ENCODE results near the gene RTL1.

RTL1 gene

DNA sequence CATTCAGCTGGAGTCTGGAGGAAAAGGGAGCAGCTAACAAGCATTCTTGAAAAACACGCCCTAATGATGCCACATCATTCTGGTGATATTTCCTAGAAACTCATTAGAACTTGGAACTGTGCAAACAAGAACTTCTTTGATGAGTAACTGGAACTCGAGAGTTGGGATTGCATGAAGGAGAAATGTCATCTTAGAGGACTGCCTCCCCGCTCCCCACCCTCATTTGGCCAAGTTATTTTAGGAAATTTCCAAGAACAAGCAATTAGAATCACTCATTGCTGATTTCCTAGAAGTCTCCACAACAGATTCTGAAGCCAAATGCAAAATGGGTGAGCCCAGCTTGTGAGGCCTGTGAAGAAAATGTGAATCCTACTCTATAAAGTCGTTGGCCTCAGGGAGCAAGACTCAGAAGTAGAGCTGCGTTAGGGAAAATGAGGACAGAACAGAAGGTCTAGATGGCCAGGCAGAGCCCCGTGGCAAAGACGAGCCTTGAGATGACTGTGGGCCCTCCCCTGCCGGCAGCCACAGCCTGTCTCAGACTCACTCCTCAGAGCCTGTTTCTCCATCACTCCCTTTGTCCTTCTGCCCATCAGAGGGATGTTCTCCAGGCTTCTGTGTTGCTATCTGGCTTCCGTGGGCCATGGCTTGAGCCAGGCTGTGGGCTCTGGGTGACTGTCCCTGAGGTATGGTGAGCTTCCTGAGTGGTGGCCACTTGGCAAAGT, 38.4 kb downstream of the RTL1 start:
- DNase-seq (ENCODE audit: low read depth): no peak

DNA sequence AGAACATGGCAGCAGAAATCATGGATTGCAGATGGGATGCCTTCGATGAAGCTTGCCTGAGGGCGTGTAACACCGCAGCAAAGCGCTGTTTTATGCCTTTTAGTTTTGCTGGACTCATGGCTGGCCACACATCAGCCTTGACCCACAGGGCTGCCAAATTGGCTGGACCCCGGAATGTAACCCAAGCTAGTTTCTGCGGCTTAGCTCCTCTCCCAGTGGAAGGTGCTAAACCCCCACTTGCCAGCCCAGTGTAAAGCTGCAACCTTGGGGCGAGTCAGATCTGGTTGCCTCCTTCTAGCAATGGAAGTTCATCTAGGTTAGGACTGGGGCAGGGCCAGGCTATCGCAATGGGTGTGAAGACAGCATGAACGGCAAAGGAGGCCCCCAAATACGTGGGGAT, 39.3 kb downstream of the RTL1 start:
- DNase-seq (ENCODE audit: low read depth): no peak

DNA sequence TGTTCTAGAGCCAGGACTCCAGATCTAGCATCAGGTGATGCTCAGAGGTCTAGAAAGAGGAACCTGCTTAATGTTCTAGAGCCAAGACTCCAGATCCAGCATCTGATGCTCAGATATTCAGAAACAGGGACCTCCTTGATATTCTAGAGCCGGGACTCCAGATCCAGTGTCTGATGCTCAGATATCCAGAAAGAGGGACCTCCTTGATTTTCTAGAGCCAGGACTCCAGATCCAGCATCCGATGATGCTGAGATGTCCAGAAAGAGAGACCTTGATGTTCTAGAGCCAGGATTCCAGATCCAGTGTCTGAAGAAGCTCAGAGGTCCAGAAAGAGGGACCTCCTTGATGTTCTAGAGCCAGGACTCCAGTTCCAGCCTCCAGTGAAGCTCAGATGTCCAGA, 40.7 kb downstream of the RTL1 start:
- no peak for DNase-seq (ENCODE audit: low read depth)

DNA sequence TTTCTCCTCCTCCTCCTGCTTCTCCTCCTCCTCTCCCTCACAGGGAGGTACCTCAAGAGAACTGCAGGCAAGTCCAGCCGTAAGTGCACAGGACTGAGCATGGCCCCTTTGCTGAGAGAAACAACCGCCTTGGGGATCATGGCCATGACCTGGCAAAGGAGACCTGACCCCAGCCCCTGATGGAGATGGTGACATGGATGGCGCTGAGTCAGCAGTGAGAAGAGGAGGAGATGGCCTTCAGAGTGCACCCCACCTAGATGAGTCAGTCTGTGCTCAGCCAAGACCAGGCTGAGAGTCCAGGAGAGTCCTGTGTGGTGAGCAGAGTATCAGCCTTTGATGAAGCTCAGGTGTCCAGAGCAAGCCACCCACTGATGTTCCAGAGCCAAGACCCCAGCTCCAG, 41.2 kb downstream of the RTL1 start:
- no peak for DNase-seq (ENCODE audit: low read depth)

DNA sequence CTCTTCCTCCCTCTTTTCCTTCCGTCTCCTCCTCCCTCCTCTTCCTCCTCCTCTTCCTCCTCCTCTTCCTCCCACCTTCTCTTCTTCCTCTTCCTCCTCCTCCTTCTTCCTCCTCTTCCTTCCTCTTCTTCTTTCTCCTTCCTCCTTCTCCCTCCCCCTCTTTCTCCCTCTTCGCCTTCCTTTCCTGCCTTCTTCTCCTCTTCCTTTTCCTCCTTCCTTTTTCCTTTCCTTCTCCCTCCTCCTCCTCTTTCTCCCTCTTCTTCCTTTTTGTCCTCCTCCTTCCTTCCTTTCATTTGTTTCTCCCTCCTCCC, 41.6 kb downstream of the RTL1 start:
- DNase-seq (ENCODE audit: low read depth): no peak

DNA sequence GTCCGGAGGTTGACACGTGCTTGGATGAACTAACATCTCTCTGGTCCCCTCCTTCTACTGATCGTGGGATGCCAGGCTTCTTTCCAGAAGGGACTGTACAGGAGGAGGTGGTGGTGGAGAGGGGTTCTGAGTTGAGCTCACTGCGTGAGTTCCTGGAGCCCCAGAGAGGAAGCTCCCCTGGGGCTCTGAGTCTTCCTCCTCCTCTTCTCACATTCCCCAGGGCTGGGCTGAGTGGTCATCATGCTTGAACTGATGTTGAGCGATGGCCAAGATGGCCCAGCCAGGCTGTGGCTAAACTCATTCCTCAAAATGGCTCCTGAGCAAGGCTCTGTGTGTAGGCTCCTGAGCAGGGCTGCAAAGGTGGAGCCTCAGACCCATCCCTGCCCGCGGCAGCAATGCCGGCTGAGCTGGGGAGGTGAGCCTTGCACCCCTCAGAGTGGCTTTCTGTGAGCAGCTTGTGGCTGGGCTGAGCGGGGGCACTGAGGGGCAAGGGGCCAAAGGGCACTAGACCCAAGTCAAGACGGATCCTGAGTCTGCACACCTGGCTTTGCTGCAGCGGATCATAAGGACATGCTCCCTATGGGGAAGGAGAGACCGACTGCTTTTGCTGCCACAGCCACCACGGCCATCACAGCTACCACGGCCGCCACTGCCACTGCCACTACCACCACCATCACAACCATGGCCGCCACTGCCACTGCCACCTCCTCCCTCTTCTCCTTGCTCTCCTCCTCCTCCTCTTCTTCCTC, 42.2 kb downstream of the RTL1 start:
- no peak for DNase-seq (ENCODE audit: low read depth)

DNA sequence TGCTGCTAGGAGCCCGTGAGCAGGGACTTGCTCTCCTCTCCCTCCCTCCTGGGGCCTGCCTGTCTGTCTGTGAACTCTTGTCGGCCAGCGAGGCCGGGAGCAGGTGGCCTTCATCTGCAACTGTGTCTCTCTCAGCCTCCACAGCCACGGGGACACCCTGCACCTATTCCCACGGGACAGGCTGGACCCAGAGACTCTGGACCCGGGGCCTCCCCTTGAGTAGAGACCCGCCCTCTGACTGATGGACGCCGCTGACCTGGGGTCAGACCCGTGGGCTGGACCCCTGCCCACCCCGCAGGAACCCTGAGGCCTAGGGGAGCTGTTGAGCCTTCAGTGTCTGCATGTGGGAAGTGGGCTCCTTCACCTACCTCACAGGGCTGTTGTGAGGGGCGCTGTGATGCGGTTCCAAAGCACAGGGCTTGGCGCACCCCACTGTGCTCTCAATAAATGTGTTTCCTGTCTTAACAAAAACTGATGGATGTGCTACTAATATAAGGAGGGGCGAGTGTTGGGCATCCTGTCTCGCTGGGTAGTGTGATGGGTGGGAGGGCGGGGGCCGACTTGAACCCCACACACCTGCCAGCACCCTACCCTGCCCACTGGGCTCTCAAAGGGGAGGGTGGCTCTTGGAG, 42.9 kb downstream of the RTL1 start:
- no peak for DNase-seq (ENCODE audit: low read depth)

DNA sequence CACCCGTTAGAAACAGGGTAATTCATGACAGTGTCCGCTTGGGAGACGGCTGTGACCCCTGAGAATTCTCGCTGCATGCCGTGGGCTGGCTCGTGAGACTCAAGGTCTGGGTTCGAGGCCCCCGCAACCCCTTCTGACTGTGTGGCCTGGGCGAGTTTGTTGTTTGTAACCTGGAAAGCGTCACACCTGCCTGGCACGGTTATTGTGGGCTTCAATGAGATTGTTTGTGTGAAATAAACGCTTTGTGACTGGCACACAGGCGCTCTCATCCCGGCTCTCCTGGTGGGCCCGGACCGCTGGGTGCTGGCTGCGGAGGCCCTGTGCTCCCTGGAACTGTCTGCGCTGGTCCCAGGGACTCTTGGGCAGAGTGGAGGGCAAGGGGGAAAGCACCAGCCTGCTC, 43.7 kb downstream of the RTL1 start:
- DNase-seq (ENCODE audit: low read depth): no peak

DNA sequence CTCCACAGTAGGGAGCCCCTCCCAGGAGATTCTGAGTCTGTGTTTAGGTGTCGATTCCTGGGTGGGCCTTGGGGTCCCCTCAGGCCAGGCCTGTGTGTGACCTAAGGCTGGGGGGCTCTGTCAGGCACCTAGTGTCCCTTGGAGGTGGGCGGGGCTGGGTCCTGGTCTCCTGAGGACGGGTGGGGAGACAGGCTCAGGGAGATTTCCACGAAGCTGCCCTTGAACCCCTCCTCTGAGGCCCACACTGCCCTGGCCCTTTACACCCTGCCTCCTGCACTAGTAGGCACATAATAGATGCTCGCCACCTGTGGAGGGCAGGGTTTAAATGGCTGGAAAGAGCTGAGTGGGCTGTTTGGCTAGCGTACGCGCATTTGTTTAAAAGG, 44.7 kb downstream of the RTL1 start:
- DNase-seq (ENCODE audit: low read depth): no peak

DNA sequence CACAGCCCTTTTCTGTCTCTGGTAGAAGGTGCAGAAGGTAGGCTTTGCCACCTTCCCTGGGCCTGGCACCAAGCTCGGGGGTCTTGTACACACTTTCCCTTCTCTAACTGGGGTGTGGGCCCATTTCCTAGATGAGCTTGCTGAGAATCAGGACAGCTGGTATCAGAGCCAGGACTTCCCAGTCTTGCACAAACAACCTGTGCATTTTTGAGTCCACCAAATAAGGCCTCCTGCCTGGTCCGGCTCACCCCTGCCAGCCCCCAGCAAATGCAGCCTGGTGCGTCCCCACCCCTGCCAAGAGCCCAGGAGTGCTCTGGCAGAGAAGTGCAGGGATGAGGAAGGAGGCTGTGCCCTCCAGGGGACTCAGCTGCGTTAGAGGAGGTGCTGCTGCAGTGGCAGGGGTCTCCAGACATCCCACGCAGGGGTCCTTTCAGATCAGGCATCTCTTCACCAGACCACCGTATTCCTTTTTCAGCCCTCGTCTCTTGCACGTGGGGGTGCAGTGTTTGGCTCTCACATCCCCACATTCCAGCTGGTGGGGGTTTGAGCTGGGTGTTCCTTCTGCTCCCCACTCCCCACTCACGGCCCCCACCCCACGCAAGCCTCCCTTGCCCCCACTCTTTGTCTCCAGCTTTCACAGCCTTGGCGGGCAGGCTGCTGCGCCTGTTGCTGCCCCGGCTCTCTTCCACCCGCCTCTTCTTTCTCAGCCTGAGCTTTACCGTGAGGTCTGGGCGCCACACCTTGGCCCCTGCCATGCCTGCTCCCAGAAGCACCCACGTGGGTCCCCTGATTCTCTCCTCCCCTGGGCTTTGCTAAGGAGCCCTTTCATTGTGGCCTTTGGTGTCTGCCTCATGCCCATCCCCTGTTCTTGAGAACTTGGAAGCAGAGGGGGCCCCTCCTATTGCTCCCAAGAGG, 45.3 kb downstream of the RTL1 start:
- DNase-seq (ENCODE audit: low read depth): no peak

DNA sequence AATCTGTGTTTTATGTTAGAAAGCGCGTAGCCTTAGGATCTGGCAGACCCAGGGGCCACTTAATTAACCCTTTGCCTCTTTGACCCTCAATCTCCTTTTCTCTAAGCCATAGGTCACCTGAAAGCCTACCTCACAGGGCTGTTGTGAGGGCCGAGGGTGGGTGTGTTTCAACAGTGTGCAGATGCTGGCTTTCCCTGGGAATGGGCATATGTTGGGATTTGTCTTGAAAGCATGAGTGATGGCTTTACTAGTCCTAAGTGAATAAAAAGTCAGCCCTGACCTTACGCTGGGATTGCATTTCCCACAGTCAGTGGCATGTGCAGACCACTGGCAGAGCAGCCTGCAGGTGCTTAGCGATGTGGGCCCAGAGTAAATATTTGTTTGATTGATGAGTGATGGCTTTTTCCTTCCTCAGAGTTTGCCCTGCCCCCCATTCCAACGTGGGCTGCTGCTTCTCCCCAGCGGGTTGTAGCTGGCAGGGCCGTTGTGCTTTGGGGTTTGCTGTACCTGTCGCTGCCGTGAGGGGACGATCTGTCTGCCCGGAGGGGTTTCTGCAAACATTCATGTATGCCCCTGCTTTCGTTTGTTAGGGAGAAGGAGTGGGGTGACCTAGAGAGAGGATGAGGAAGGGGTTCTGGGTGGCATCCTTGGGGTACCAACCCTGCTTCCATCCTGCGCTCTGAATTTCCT, 46.1 kb downstream of the RTL1 start:
- no peak for DNase-seq (ENCODE audit: low read depth)

DNA sequence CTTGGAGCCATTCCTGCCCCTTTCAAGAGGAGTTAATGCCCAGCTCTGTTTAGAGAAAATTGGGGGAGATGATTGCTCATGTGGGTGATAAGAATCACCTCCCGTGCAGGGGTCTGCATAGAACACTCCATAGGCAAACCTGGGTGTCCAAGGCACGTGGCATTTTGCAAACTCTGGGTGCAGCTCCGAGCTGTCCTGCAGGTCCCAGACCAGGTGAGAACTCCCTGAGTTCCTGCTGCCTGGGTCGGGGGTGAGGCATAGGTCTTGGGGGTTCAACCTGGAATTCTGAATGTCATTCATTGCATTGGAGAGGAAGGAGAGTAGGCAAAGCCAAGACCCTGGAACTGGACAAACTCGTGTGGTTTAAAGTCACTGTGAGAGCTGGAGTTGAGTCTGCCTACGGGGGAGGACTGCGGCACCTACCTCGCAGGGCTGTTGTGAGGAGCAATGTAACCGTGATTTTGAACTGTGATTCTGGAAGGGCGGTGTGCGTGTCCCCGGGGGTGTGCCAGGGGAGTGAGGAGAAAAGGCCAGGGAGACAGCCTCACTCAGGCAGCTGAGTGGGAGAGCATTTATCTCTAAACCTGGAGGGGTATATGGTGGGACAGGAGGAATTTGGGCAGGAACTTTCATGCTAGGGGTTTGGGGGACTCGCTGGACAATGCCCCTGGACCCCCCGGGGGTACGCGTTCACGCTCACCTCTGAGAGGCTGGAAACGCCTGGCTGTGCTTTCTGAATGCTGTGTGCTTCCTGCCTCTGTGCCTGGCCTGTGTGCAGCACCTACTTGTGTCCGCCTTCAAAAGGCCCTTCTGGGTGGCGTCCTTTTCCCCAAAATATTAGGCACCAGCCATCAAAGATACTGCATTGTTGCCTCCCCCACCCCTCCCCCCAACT, 47.2 kb downstream of the RTL1 start:
- DNase-seq (ENCODE audit: low read depth): no peak

DNA sequence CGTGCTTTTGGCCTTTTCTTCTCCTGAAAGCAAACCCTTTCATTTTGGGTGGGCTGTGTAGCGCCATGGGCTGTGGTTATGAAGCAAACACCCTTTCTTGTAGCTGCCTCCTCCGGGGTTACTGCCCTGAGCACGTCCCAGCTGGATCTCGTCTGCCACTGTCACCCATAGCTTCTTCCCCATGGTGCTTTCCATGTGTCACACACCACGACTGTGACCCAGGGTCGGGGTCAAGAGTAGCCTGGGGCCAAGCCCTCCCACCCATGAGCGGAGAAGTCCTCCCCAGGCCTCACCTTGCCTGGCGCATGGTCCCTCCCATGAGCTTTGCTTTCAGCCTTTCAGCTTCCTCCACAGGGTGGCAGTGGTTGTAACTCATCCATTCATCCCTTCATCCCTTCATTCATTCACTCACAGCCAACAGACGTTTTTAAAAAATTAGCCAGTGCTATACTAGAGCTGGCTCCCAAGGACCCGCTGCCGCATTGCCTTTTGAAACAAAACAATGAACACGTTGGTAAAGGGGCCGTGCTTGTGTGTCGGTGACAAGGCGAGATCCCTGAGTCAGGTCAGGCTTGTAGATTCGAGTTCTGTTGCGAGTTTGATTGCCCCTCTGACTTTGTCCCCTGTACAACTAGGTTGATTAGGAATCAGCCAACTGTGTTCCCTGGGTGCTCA, 48.1 kb downstream of the RTL1 start:
- DNase-seq (ENCODE audit: low read depth): no peak

DNA sequence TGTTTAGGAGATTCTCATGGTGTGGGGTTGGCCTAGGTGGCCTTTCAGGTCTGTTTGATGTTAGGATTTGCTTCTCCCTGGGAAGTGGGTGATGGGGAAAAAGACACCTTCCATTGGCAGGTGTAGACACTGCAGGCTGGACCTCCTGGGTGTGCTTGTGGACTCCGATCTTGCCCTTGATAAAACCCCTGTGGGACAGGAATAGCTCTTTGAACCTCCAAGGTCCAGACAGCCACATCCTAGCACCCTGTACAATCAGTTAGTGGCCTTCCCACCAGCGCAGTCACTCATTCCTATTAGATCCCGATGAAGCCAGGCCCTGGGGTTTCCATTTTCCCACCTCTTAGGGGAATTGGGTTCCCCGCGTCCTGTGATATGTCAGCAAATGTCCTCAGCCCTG, 49.1 kb downstream of the RTL1 start:
- DNase-seq (ENCODE audit: low read depth): no peak

DNA sequence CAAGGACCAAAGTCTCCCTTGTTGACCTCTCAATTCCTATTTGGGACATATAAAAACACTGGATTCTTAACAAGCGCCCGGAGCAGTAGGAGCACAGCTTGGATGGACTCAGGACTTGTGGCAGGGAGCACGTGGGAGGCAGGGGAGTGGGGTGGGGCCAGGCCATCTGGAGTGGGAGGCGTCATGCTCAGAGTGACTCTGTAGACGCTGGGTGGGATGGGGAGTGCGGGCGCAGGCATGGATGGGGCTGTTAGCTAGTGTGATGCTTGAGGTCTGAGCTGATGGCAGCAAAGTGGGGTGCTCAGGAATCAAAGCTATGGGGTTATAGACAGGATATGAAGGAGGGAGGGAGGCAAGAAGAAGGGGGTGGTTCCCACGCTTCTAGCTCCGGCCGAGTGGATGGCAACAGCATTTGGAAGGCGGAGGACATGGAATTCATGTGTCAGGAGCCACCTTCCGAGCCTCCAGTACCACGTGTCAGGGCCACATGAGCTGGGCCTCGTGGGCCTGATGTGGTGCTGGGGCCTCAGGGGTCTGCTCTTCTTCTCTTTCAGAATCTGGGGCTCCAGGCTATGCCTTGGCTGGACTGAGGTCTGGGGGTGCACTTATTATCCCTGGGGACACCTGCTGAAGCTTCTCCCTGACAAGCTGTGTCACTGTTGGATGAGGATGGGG, 51.4 kb downstream of the RTL1 start:
- no peak for DNase-seq (ENCODE audit: low read depth)

DNA sequence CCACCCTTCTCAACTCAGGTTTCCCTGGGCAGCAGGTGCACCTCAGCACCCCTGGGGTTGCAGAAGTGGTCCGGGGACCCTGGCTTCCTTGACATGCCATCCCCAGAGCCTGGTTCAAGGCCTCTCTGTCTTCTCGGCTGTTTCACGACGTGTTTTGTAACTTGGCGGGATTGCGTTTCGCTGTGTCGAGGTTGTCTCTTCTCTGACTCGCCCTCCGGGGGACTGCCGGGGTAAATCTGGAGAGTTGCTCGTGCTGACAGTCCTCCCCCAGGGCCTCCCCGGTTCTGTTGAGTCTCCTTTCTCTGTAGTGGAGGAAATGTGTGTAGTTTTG, 52.0 kb downstream of the RTL1 start:
- DNase-seq (ENCODE audit: low read depth): no peak

DNA sequence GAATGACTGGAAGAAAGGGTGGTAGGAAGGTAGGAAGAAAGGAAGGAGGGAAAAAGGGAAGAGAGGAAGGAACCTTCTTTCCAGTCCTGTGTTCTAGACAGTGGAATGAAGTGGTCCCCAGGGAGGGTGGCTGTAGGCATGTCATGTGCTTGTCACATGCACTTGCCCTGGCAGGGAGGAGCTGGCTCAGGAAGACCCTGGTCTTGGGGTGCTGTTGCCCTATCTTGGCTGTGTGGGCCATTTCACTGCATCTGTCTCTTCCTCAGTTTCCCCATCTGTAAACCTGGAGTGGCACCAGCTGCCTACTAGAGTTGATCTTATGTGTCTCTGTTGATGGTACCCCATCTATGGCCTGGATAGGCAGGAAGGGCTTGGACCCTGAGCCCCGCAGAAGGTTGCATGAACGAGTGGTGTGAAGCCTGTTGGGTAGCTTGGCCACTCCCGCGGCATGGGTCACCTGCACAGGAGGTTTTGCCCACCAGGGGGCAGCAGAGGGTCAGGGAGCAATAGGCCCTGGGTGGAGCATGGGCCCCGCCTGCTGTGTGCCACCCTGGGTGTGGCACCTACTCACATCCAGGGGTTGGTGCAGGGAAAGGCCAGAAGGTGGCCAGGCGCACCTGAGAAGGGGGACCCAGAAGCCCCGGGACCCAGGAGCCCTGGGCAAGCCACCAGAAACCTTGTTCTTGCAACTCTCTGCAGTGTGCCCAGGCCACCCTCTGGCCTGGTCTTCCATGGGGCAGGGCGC, 52.5 kb downstream of the RTL1 start:
- DNase-seq (ENCODE audit: low read depth): peak; percentile 58

DNA sequence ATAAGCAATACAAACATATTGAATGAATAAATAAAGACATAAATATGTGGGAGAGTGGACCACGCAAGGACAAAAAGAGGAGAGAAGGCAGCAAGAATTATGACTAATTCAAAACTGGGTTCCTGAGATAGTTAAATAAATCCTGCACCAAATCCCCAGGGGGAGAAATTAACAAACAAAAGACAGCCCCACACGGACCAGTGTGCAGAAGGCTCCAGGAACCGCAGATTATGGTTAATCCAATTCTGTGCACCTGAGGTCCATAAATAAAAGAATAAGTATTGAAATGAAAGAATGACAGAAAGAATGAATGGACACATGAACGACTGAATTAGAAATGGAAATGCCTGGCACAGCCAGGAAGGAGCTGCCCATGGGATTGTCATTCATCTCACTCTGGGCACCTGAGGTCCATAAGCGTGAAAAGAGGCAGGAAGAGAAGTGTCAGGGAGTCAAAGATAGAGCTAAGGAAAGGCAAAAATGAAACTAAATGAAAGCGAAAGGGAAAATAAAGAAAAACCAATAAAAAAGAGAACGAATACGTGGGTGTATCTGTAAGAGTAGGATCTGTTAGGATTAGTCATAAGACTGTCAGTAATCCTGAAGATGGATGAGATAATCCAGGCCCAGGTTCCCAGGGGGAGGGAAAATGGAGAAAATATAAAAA, 54.3 kb downstream of the RTL1 start:
- no peak for DNase-seq (ENCODE audit: low read depth)
